ENCODE data around the gene DNAH17. TPM values are rescaled to one million over a fixed set of nuclear protein-coding genes. Genes with fewer than 3 reads are reported as not detected.

DNAH17 gene
- total and polyA plus RNA-seq, 9 donors: 0.35 to 5.2 (median 2.0) TPM

- 73% methylated on average over 29 of the region's 34 CpGs for WGBS (ENCODE audit: insufficient coverage)
- DNase-seq: no peak
- no peaks in the 10 kb centered on the region for H3K27me3 ChIP-seq (ENCODE audit: control insufficient read depth, insufficient read depth, low read length)
- peak overlapping the region; percentile 85 for H3K27ac ChIP-seq (ENCODE audit: low read length)
- H3K4me1 ChIP-seq (ENCODE audit: control insufficient read depth, insufficient read depth, low read length): peaks cover 68% of the 10 kb centered on the region
- H3K36me3 ChIP-seq (ENCODE audit: control insufficient read depth, insufficient read depth, low read length): peaks cover 9% of the 10 kb centered on the region
- H3K4me3 ChIP-seq (ENCODE audit: low read length): no peak overlapping the region
- no peaks in the 10 kb centered on the region for H3K9me3 ChIP-seq (replicated peaks; ENCODE audit: control insufficient read depth, low read depth, low read length)
Measured at GRCh38 chr17:78414178-78415162, 162.7 kb downstream of the DNAH17 start.

GRCh38 chr17:78412403-78412802 lies 164.8 kb downstream of the DNAH17 start:
- Histone ChIP-seq H3K36me3 (ENCODE audit: control insufficient read depth, insufficient read depth, low read length) (peaks cover 12% of the 10 kb centered on the region), H3K4me1 (ENCODE audit: control insufficient read depth, insufficient read depth, low read length) (peaks cover 82% of the 10 kb centered on the region), H3K4me3 (ENCODE audit: low read length) (no peak overlapping the region), H3K27me3 (ENCODE audit: control insufficient read depth, insufficient read depth, low read length) (no peaks in the 10 kb centered on the region), H3K27ac (ENCODE audit: low read length) (peak overlapping the region; percentile 85), H3K9me3 (replicated peaks; ENCODE audit: control insufficient read depth, low read depth, low read length) (no peaks in the 10 kb centered on the region)
- WGBS (ENCODE audit: insufficient coverage): 79% methylated on average over 8 of the region's 10 CpGs
- no peak for DNase-seq

GRCh38 chr17:78411241-78411857 lies 165.8 kb downstream of the DNAH17 start:
- H3K4me3 ChIP-seq (ENCODE audit: low read length): no peak overlapping the region
- peaks cover 20% of the 10 kb centered on the region for H3K36me3 ChIP-seq (ENCODE audit: control insufficient read depth, insufficient read depth, low read length)
- peaks cover 78% of the 10 kb centered on the region for H3K4me1 ChIP-seq (ENCODE audit: control insufficient read depth, insufficient read depth, low read length)
- 53% methylated on average over 8 of the region's 17 CpGs for WGBS (ENCODE audit: insufficient coverage)
- H3K27me3 ChIP-seq (ENCODE audit: control insufficient read depth, insufficient read depth, low read length): no peaks in the 10 kb centered on the region
- no peak for DNase-seq
- H3K27ac ChIP-seq (ENCODE audit: low read length): peak overlapping the region; percentile 85
- H3K9me3 ChIP-seq (replicated peaks; ENCODE audit: control insufficient read depth, low read depth, low read length): no peaks in the 10 kb centered on the region

- no peak for DNase-seq
- Histone ChIP-seq H3K27me3 (ENCODE audit: control insufficient read depth, insufficient read depth, low read length) (no peaks in the 10 kb centered on the region), H3K36me3 (ENCODE audit: control insufficient read depth, insufficient read depth, low read length) (peaks cover 34% of the 10 kb centered on the region), H3K9me3 (replicated peaks; ENCODE audit: control insufficient read depth, low read depth, low read length) (no peaks in the 10 kb centered on the region), H3K4me3 (ENCODE audit: low read length) (no peak overlapping the region), H3K27ac (ENCODE audit: low read length) (no peak overlapping the region), H3K4me1 (ENCODE audit: control insufficient read depth, insufficient read depth, low read length) (peaks cover 68% of the 10 kb centered on the region)
- 78% methylated on average over 4 of the region's 12 CpGs for WGBS (ENCODE audit: insufficient coverage)
Measured at GRCh38 chr17:78409191-78409928, 167.8 kb downstream of the DNAH17 start.

- Histone ChIP-seq H3K27me3 (ENCODE audit: control insufficient read depth, insufficient read depth, low read length) (no peaks in the 10 kb centered on the region), H3K27ac (ENCODE audit: low read length) (no peak overlapping the region), H3K4me3 (ENCODE audit: low read length) (no peak overlapping the region), H3K36me3 (ENCODE audit: control insufficient read depth, insufficient read depth, low read length) (peaks cover 42% of the 10 kb centered on the region), H3K9me3 (replicated peaks; ENCODE audit: control insufficient read depth, low read depth, low read length) (no peaks in the 10 kb centered on the region), H3K4me1 (ENCODE audit: control insufficient read depth, insufficient read depth, low read length) (peaks cover 60% of the 10 kb centered on the region)
- WGBS (ENCODE audit: insufficient coverage): 90% methylated on average over 16 of the region's 23 CpGs
- DNase-seq: no peak
Measured at GRCh38 chr17:78408476-78409050, 168.6 kb downstream of the DNAH17 start.

GRCh38 chr17:78407387-78408000 lies 169.7 kb downstream of the DNAH17 start:
- Histone ChIP-seq H3K9me3 (replicated peaks; ENCODE audit: control insufficient read depth, low read depth, low read length) (no peaks in the 10 kb centered on the region), H3K27me3 (ENCODE audit: control insufficient read depth, insufficient read depth, low read length) (no peaks in the 10 kb centered on the region), H3K4me1 (ENCODE audit: control insufficient read depth, insufficient read depth, low read length) (peaks cover 49% of the 10 kb centered on the region), H3K36me3 (ENCODE audit: control insufficient read depth, insufficient read depth, low read length) (peaks cover 49% of the 10 kb centered on the region), H3K4me3 (ENCODE audit: low read length) (no peak overlapping the region), H3K27ac (ENCODE audit: low read length) (peak overlapping the region; percentile 13)
- WGBS (ENCODE audit: insufficient coverage): 71% methylated on average over 6 of the region's 7 CpGs
- DNase-seq: no peak

GRCh38 chr17:78406920-78407319 lies 170.3 kb downstream of the DNAH17 start:
- peaks cover 45% of the 10 kb centered on the region for H3K4me1 ChIP-seq (ENCODE audit: control insufficient read depth, insufficient read depth, low read length)
- no peak overlapping the region for H3K4me3 ChIP-seq (ENCODE audit: low read length)
- no peaks in the 10 kb centered on the region for H3K9me3 ChIP-seq (replicated peaks; ENCODE audit: control insufficient read depth, low read depth, low read length)
- H3K27ac ChIP-seq (ENCODE audit: low read length): no peak overlapping the region
- DNase-seq: no peak
- 87% methylated on average over 3 of the region's 8 CpGs for WGBS (ENCODE audit: insufficient coverage)
- peaks cover 52% of the 10 kb centered on the region for H3K36me3 ChIP-seq (ENCODE audit: control insufficient read depth, insufficient read depth, low read length)
- H3K27me3 ChIP-seq (ENCODE audit: control insufficient read depth, insufficient read depth, low read length): no peaks in the 10 kb centered on the region

GRCh38 chr17:78406396-78406795 lies 170.8 kb downstream of the DNAH17 start:
- WGBS (ENCODE audit: insufficient coverage): 86% methylated on average over 4 of the region's 6 CpGs
- Histone ChIP-seq H3K9me3 (replicated peaks; ENCODE audit: control insufficient read depth, low read depth, low read length) (no peaks in the 10 kb centered on the region), H3K27ac (ENCODE audit: low read length) (no peak overlapping the region), H3K4me3 (ENCODE audit: low read length) (no peak overlapping the region), H3K4me1 (ENCODE audit: control insufficient read depth, insufficient read depth, low read length) (peaks cover 43% of the 10 kb centered on the region), H3K27me3 (ENCODE audit: control insufficient read depth, insufficient read depth, low read length) (no peaks in the 10 kb centered on the region), H3K36me3 (ENCODE audit: control insufficient read depth, insufficient read depth, low read length) (peaks cover 56% of the 10 kb centered on the region)
- no peak for DNase-seq

GRCh38 chr17:78403822-78404221 lies 173.4 kb downstream of the DNAH17 start:
- Histone ChIP-seq H3K9me3 (replicated peaks; ENCODE audit: control insufficient read depth, low read depth, low read length) (no peaks in the 10 kb centered on the region), H3K4me3 (ENCODE audit: low read length) (no peak overlapping the region), H3K36me3 (ENCODE audit: control insufficient read depth, insufficient read depth, low read length) (peaks cover 80% of the 10 kb centered on the region), H3K27ac (ENCODE audit: low read length) (no peak overlapping the region), H3K27me3 (ENCODE audit: control insufficient read depth, insufficient read depth, low read length) (no peaks in the 10 kb centered on the region), H3K4me1 (ENCODE audit: control insufficient read depth, insufficient read depth, low read length) (peaks cover 29% of the 10 kb centered on the region)
- no peak for DNase-seq
- 89% methylated on average over 8 of the region's 14 CpGs for WGBS (ENCODE audit: insufficient coverage)
